Adrenal gland (tissue), 12 donors: ENCODE measurements around the gene MIS18BP1. TPM values are rescaled to one million over a fixed set of nuclear protein-coding genes. Genes with fewer than 3 reads are reported as not detected.

Source experiments
- DNase-seq, 7 donors: peaks; one replicate each; pipeline ENCODE4 v3.0.0-alpha.2; 2019 to 2020
- H3K27ac ChIP-seq, 5 donors: fragments of 200-600 bp; sonication (generic) in 4 of 5; 1 replicate in 3 of 5; 2 replicates in 2 of 5; pipeline versions ENCODE4 v1.5.1 to v1.8.0; 2016 to 2020; ENCODE audit warnings: mild to moderate bottlenecking in 1 of 5
- H3K27me3 ChIP-seq: fragments of 200-600 bp; 2 replicates; pipeline ENCODE4 v1.8.0; 2021
- H3K36me3 ChIP-seq, 2 donors: fragments of 200-600 bp; replicated peaks in 1 of 2; 1 replicate in 1 of 2; 2 replicates in 1 of 2; pipeline versions ENCODE4 v1.5.1 to v1.8.0; 2018 to 2022
- H3K4me1 ChIP-seq, 2 donors: fragments of 200-600 bp; replicated peaks in 1 of 2; 1 replicate in 1 of 2; 2 replicates in 1 of 2; pipeline versions ENCODE4 v1.5.1 to v1.8.0; 2018 to 2021
- H3K4me3 ChIP-seq, 4 donors: fragments of 200-600 bp; sonication (generic) in 3 of 4; one replicate each; pipeline ENCODE4 v1.5.1; 2016 to 2018
- H3K9me3 ChIP-seq, 3 donors: fragments of 200-600 bp; sonication (generic) in 1 of 3; replicated peaks in 1 of 3; 1 replicate in 2 of 3; 2 replicates in 1 of 3; pipeline versions ENCODE4 v1.5.1 to v1.8.0; 2016 to 2021
- POLR2A ChIP-seq, 2 donors: fragments of 450-650 bp; IDR thresholded peaks; one replicate each; pipeline ENCODE4 v1.6.1; 2017; ENCODE audit warnings: antibody characterized with exemption in 2 of 2, mild to moderate bottlenecking in 2 of 2, moderate library complexity in 1 of 2
- WGBS, 4 donors: extraction: QIAGEN DNeasy Blood & Tissue Kit in 2 of 4; methylation state at CpG; one replicate each; pipeline versions ENCODE4 v1.1.5 to v1.1.7; 2013 to 2017; 5-methylcytosine and 5-hydroxymethylcytosine counted together
- intact Hi-C, 2 donors: fragments of 100-400 bp; cut with DNase I; formaldehyde crosslinking; loops; one replicate each; pipeline versions ENCODE4 v1.14.1 to v1.15.0; 2022 to 2023
- polyA plus RNA-seq, 3 donors: library from polyadenylated mRNA; stranded (reverse); fragments of 200-250 nt in 2 of 3; fragments of 350-450 nt in 1 of 3; fragmentation: Illumina TruSeq in 1 of 3; extraction: RNeasy Lipid Tissue Mini Kit (QIAGEN cat#74804) in 1 of 3; gene quantifications; one replicate each; pipeline ENCODE4 v1.2.3, GENCODE V29; 2013 to 2014
- total RNA-seq, 9 donors: library from RNA; depleted of rRNA in 4 of 9; stranded (reverse); fragments of >200 nt in 4 of 9; fragments of 120-200 nt in 1 of 9; fragmentation: NEBNext Ultra II Directional in 1 of 9; extraction: Animal tissue kit (Norgen Biotek cat#: 25700) in 1 of 9; gene quantifications; one replicate each; pipeline versions ENCODE4 v1.1.0 to v1.2.4, GENCODE V29; 2013 to 2023
- TF ChIP-seq, protein P1 (sequence below), 6 experiments: fragments of 450-650 bp in 4 of 6; fragments of 200-600 bp in 2 of 6; sonication (generic) in 1 of 6; IDR thresholded peaks; 1 replicate in 5 of 6; 2 replicates in 1 of 6; pipeline versions ENCODE4 v1.5.1 to v1.8.0; 2016 to 2021; ENCODE audit warnings: antibody characterized with exemption in 6 of 6, mild to moderate bottlenecking in 2 of 6, moderate library complexity in 1 of 6
- donor health status: healthy with polysubstance abuse.
- donor health status: Bipolar disorder and iron deficiency.
- donor health status: DM: yes; HTN: yes; CAD: no.
- donor health status: DM: no; HTN: no; CAD: no.
- donor health status: DM: no; HTN: no; CAD: no.
- donor health status: DM: yes; HTN: yes; CAD: no.

The MIS18BP1 gene
- total and polyA plus RNA-seq, 12 donors, result 3.3 to 37.9 (median 11.5) TPM

DNA sequence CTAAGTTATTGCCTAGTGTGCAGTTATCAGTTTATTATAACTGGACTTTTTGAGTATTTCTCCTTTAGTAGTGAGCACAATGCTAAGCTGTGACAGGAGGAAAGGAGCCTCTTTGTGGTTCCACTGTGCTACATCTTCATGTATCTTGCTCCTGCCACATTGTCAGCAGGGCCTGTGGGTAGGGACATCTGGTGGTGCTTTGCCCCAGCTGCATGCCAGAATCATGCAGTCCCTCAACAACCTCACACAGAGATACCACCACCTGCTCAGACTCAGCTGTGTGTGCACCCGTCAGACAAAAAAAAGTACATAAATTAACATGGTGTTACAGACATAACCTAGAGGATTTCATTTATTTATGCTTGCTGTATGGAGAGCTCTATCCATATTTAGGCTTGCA lies 51.1 kb downstream of the MIS18BP1 start:
- intact Hi-C loops, result no loop called here
- 67 to 88% (median 76%) methylated on average over 1 of the region's 1 CpG for WGBS, 4 donors
- Histone ChIP-seq H3K4me1 (no peaks in the 10 kb centered on the region), H3K4me3 (no peak overlapping the region), H3K27me3 (no peaks in the 10 kb centered on the region), H3K36me3 (no peaks in the 10 kb centered on the region), H3K9me3 (no peaks in the 10 kb centered on the region), H3K27ac (no peak overlapping the region)
- TF ChIP-seq POLR2A (IDR thresholded peaks at IDR 0.05), result no peak
- TF ChIP-seq, protein P1, sequence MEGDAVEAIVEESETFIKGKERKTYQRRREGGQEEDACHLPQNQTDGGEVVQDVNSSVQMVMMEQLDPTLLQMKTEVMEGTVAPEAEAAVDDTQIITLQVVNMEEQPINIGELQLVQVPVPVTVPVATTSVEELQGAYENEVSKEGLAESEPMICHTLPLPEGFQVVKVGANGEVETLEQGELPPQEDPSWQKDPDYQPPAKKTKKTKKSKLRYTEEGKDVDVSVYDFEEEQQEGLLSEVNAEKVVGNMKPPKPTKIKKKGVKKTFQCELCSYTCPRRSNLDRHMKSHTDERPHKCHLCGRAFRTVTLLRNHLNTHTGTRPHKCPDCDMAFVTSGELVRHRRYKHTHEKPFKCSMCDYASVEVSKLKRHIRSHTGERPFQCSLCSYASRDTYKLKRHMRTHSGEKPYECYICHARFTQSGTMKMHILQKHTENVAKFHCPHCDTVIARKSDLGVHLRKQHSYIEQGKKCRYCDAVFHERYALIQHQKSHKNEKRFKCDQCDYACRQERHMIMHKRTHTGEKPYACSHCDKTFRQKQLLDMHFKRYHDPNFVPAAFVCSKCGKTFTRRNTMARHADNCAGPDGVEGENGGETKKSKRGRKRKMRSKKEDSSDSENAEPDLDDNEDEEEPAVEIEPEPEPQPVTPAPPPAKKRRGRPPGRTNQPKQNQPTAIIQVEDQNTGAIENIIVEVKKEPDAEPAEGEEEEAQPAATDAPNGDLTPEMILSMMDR (IDR thresholded peaks at IDR 0.05), result peak in 1 of 6 experiments; percentile 2
- no peak for DNase-seq

DNA sequence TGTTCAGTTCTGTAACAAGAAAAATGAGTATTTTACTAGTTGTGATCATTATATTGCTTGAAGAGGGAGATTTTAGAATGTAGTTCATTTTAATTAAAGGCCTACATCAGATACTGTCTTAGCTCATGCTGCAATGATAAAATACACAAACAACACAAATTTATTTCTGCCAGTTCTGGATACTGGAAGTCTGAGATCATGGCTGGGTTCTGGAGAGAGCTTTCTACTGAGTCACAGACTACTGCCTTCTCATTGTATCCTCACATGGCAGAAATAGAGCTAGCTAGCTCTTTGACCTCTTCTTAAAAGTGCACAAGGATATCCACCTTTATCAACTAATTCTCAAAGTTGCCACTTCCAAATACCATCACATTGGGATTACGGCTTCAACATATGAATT lies 53.8 kb downstream of the MIS18BP1 start:
- Histone ChIP-seq H3K9me3 (no peaks in the 10 kb centered on the region), H3K4me1 (no peaks in the 10 kb centered on the region), H3K27me3 (no peaks in the 10 kb centered on the region), H3K4me3 (no peak overlapping the region), H3K36me3 (no peaks in the 10 kb centered on the region), H3K27ac (no peak overlapping the region)
- intact Hi-C loops, result no loop called here
- DNase-seq, result no peak
- no peak for TF ChIP-seq POLR2A (IDR thresholded peaks at IDR 0.05)
- TF ChIP-seq, protein P1 (IDR thresholded peaks at IDR 0.05), result no peak
- WGBS, 4 donors, result 96 to 100% (median 100%) methylated on average over 1 of the region's 1 CpG

DNA sequence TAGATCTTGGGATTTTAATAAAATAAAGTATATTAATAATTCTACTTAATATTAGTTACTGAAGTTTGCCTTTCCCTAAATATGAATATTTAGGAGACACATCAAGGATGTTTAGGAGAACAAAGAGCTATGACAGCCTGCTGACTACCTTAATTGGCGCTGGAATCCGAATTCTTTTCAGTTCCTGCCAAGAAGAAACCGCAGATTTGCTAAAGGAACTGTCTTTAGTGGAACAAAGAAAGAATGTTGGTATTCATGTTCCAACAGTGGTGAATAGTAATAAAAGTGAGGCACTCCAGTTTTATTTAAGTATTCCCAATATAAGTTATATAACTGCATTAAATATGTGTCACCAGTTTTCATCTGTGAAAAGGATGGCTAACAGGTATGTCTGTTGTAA lies 54.5 kb downstream of the MIS18BP1 start:
- WGBS, 4 donors, result 62 to 73% (median 68%) methylated on average over 3 of the region's 3 CpGs
- H3K27ac ChIP-seq, result no peak overlapping the region

DNA sequence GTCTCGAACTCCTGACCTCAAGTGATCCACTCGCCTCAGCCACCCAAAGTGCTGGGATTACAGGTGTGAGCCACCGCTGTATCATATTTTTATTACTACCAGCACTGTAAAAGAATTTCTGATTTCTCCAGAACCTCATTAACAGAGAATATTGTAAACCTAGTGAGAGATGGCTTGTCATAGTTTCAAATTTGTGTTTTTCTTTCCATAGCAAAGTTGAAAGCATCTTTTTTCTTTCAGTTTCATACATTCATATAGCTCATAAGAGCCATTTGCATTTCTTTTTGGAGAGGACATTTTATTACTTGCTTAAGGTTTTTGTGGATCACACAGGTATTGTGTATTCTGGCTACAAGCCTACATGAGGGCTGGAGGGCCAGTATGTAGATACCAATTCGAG lies 58.0 kb downstream of the MIS18BP1 start:
- no peak overlapping the region for H3K27ac ChIP-seq
- intact Hi-C loops, result no loop called here
- H3K4me1 ChIP-seq, result no peaks in the 10 kb centered on the region
- no peaks in the 10 kb centered on the region for H3K27me3 ChIP-seq
- no peak for DNase-seq
- H3K9me3 ChIP-seq, result no peaks in the 10 kb centered on the region
- H3K36me3 ChIP-seq, result no peaks in the 10 kb centered on the region
- H3K4me3 ChIP-seq, result no peak overlapping the region
- WGBS, 4 donors, result 93 to 97% (median 95%) methylated on average over 4 of the region's 4 CpGs
- TF ChIP-seq, protein P1 (IDR thresholded peaks at IDR 0.05), result no peak
- no peak for TF ChIP-seq POLR2A (IDR thresholded peaks at IDR 0.05)

More for the DNA sequence above, 54.5 kb downstream of the MIS18BP1 start:
- no peak for DNase-seq
- Histone ChIP-seq H3K27me3 (no peaks in the 10 kb centered on the region), H3K9me3 (no peaks in the 10 kb centered on the region), H3K4me3 (no peak overlapping the region), H3K4me1 (no peaks in the 10 kb centered on the region), H3K36me3 (no peaks in the 10 kb centered on the region)
- TF ChIP-seq, protein P1 (IDR thresholded peaks at IDR 0.05), result no peak
- TF ChIP-seq POLR2A (IDR thresholded peaks at IDR 0.05), result no peak
- intact Hi-C loops, result no loop called here
